Activated T-helper 17 cell treated with anti-CD3 and anti-CD28 coated beads, Interleukin-2, amount 50 U/mL, for 72 hours (primary cell): ENCODE data around the gene KLF9. TPM values are rescaled to one million over a fixed set of nuclear protein-coding genes. Genes with fewer than 3 reads are reported as not detected.
A peak's percentile ranks its signal among the peaks of the same experiment; 100 is the strongest.
"Not testable (repeated sequence)": the region's sequence is repeated elsewhere in the genome, so short reads cannot be mapped to it uniquely, and the experiment has no call there.

Experiments used
- ATAC-seq: fragments of 150-1000 bp; cut with Tn5 transposase; replicated peaks from 2 replicates; pipeline ENCODE4 v1.10.0; 2021; ENCODE audit warnings: mild to moderate bottlenecking, moderate library complexity
- H3K27ac Mint-ChIP-seq: one replicate; pipeline ENCODE4 v1.8.0; 2022; ENCODE audit warnings: mixed read lengths
- H3K27me3 Mint-ChIP-seq: one replicate; pipeline ENCODE4 v1.8.0; 2022; ENCODE audit warnings: mixed read lengths
- H3K36me3 Mint-ChIP-seq: one replicate; pipeline ENCODE4 v1.8.0; 2022; ENCODE audit warnings: low read depth, mild to moderate bottlenecking, mixed read lengths
- H3K4me1 Mint-ChIP-seq: one replicate; pipeline ENCODE4 v1.8.0; 2022; ENCODE audit warnings: mixed read lengths
- H3K4me3 Mint-ChIP-seq: one replicate; pipeline ENCODE4 v1.8.0; 2022; ENCODE audit warnings: mild to moderate bottlenecking, mixed read lengths
- H3K9me3 Mint-ChIP-seq: one replicate; pipeline ENCODE4 v1.8.0; 2022; ENCODE audit warnings: mixed read lengths
- total RNA-seq, 2 donors: library from RNA; stranded (reverse); gene quantifications; one replicate each; pipeline ENCODE4 v1.2.3, GENCODE V29; 2022

Gene KLF9
- total RNA-seq, 2 donors from 2014 or later: 9.1 to 19.0 TPM

- H3K27me3 Mint-ChIP-seq: no peaks in the 10 kb centered on the region
- no peaks in the 10 kb centered on the region for H3K9me3 Mint-ChIP-seq
- peaks cover 62% of the 10 kb centered on the region for H3K4me1 Mint-ChIP-seq
- peak overlapping the region; percentile 33 for H3K27ac Mint-ChIP-seq
- ATAC-seq: no peak
- H3K36me3 Mint-ChIP-seq: peaks cover 24% of the 10 kb centered on the region
- no peak overlapping the region for H3K4me3 Mint-ChIP-seq
Observed at GRCh38 chr9:70403618-70404025, 10.8 kb downstream of the KLF9 start.

GRCh38 chr9:70403166-70403565 is 11.3 kb downstream of the KLF9 start:
- H3K4me3 Mint-ChIP-seq: no peak overlapping the region
- H3K27me3 Mint-ChIP-seq: no peaks in the 10 kb centered on the region
- H3K4me1 Mint-ChIP-seq: peaks cover 65% of the 10 kb centered on the region
- peak overlapping the region; percentile 33 for H3K27ac Mint-ChIP-seq
- H3K9me3 Mint-ChIP-seq: no peaks in the 10 kb centered on the region
- no peak for ATAC-seq
- H3K36me3 Mint-ChIP-seq: peaks cover 24% of the 10 kb centered on the region

GRCh38 chr9:70402213-70402612 is 12.2 kb downstream of the KLF9 start:
- Mint-ChIP-seq H3K4me3 (no peak overlapping the region), H3K9me3 (no peaks in the 10 kb centered on the region), H3K27ac (peak overlapping the region; percentile 33), H3K4me1 (peaks cover 66% of the 10 kb centered on the region), H3K27me3 (no peaks in the 10 kb centered on the region), H3K36me3 (peaks cover 15% of the 10 kb centered on the region)
- ATAC-seq: no peak

GRCh38 chr9:70401241-70401640 is 13.2 kb downstream of the KLF9 start:
- ATAC-seq, H3K27ac Mint-ChIP-seq, H3K9me3 Mint-ChIP-seq, H3K36me3 Mint-ChIP-seq, H3K27me3 Mint-ChIP-seq, H3K4me3 Mint-ChIP-seq: not testable (repeated sequence)
- peaks cover 59% of the 10 kb centered on the region for H3K4me1 Mint-ChIP-seq

GRCh38 chr9:70400107-70400892 is 14.2 kb downstream of the KLF9 start:
- Mint-ChIP-seq H3K4me3 (peak overlapping the region; percentile 63), H3K4me1 (peaks cover 50% of the 10 kb centered on the region), H3K27ac (peak overlapping the region; percentile 69), H3K27me3 (no peaks in the 10 kb centered on the region), H3K36me3 (no peaks in the 10 kb centered on the region), H3K9me3 (no peaks in the 10 kb centered on the region)
- ATAC-seq: peak; percentile 33

- H3K9me3 Mint-ChIP-seq: no peaks in the 10 kb centered on the region
Observed at GRCh38 chr9:70399141-70399540, 15.3 kb downstream of the KLF9 start.

GRCh38 chr9:70398145-70398556 is 16.3 kb downstream of the KLF9 start:
- Mint-ChIP-seq H3K4me1 (peaks cover 50% of the 10 kb centered on the region), H3K36me3 (no peaks in the 10 kb centered on the region)

More at GRCh38 chr9:70399141-70399540, 15.3 kb downstream of the KLF9 start:
- ATAC-seq: no peak
- Mint-ChIP-seq H3K27ac (peak overlapping the region; percentile 69), H3K27me3 (no peaks in the 10 kb centered on the region), H3K36me3 (no peaks in the 10 kb centered on the region), H3K4me3 (peak overlapping the region; percentile 63), H3K4me1 (peaks cover 47% of the 10 kb centered on the region)

GRCh38 chr9:70395652-70396051 is 18.8 kb downstream of the KLF9 start:
- Mint-ChIP-seq H3K4me1 (peaks cover 57% of the 10 kb centered on the region), H3K27me3 (no peaks in the 10 kb centered on the region), H3K9me3 (no peaks in the 10 kb centered on the region), H3K36me3 (peaks cover 2% of the 10 kb centered on the region), H3K4me3 (no peak overlapping the region), H3K27ac (no peak overlapping the region)
- ATAC-seq: no peak

More at GRCh38 chr9:70398145-70398556, 16.3 kb downstream of the KLF9 start:
- Mint-ChIP-seq H3K27ac (peak overlapping the region; percentile 69), H3K4me3 (peak overlapping the region; percentile 63), H3K27me3 (no peaks in the 10 kb centered on the region), H3K9me3 (no peaks in the 10 kb centered on the region)
- peak; percentile 86 for ATAC-seq

- peaks cover 53% of the 10 kb centered on the region for H3K4me1 Mint-ChIP-seq
- no peak for ATAC-seq
- no peaks in the 10 kb centered on the region for H3K27me3 Mint-ChIP-seq
- H3K36me3 Mint-ChIP-seq: peaks cover 23% of the 10 kb centered on the region
- H3K9me3 Mint-ChIP-seq: no peaks in the 10 kb centered on the region
- H3K4me3 Mint-ChIP-seq: peak overlapping the region; percentile 12
- no peak overlapping the region for H3K27ac Mint-ChIP-seq
Observed at GRCh38 chr9:70392850-70393249, 21.6 kb downstream of the KLF9 start.

- ATAC-seq: peak; percentile 34
- no peak overlapping the region for H3K27ac Mint-ChIP-seq
- H3K4me1 Mint-ChIP-seq: peaks cover 52% of the 10 kb centered on the region
- peaks cover 30% of the 10 kb centered on the region for H3K36me3 Mint-ChIP-seq
- no peaks in the 10 kb centered on the region for H3K9me3 Mint-ChIP-seq
- no peaks in the 10 kb centered on the region for H3K27me3 Mint-ChIP-seq
- H3K4me3 Mint-ChIP-seq: no peak overlapping the region
Observed at GRCh38 chr9:70392189-70392588, 22.3 kb downstream of the KLF9 start.

- H3K4me1 Mint-ChIP-seq: peaks cover 51% of the 10 kb centered on the region
- no peaks in the 10 kb centered on the region for H3K27me3 Mint-ChIP-seq
- peak overlapping the region; percentile 64 for H3K27ac Mint-ChIP-seq
- peak; percentile 73 for ATAC-seq
- peak overlapping the region; percentile 58 for H3K4me3 Mint-ChIP-seq
- H3K9me3 Mint-ChIP-seq: no peaks in the 10 kb centered on the region
- peaks cover 43% of the 10 kb centered on the region for H3K36me3 Mint-ChIP-seq
Observed at GRCh38 chr9:70390933-70391341, 23.5 kb downstream of the KLF9 start.

- Mint-ChIP-seq H3K9me3 (no peaks in the 10 kb centered on the region), H3K27me3 (no peaks in the 10 kb centered on the region), H3K4me3 (peak overlapping the region; percentile 58), H3K36me3 (peaks cover 52% of the 10 kb centered on the region), H3K4me1 (peaks cover 51% of the 10 kb centered on the region), H3K27ac (peak overlapping the region; percentile 64)
- peak; percentile 61 for ATAC-seq
Observed at GRCh38 chr9:70389621-70390266, 24.7 kb downstream of the KLF9 start.

- Mint-ChIP-seq H3K27ac (peak overlapping the region; percentile 64), H3K27me3 (no peaks in the 10 kb centered on the region)
Observed at GRCh38 chr9:70389188-70389587, 25.3 kb downstream of the KLF9 start.

GRCh38 chr9:70387663-70388062 is 26.8 kb downstream of the KLF9 start:
- peaks cover 45% of the 10 kb centered on the region for H3K4me1 Mint-ChIP-seq
- H3K4me3 Mint-ChIP-seq: no peak overlapping the region
- no peak overlapping the region for H3K27ac Mint-ChIP-seq
- ATAC-seq: no peak
- H3K9me3 Mint-ChIP-seq: no peaks in the 10 kb centered on the region
- H3K36me3 Mint-ChIP-seq: peaks cover 71% of the 10 kb centered on the region
- H3K27me3 Mint-ChIP-seq: no peaks in the 10 kb centered on the region

More at GRCh38 chr9:70389188-70389587, 25.3 kb downstream of the KLF9 start:
- peaks cover 49% of the 10 kb centered on the region for H3K4me1 Mint-ChIP-seq
- ATAC-seq: no peak
- peak overlapping the region; percentile 58 for H3K4me3 Mint-ChIP-seq
- peaks cover 57% of the 10 kb centered on the region for H3K36me3 Mint-ChIP-seq
- H3K9me3 Mint-ChIP-seq: no peaks in the 10 kb centered on the region

GRCh38 chr9:70385426-70385825 is 29.0 kb downstream of the KLF9 start:
- Mint-ChIP-seq H3K27me3 (no peaks in the 10 kb centered on the region), H3K27ac (no peak overlapping the region), H3K9me3 (no peaks in the 10 kb centered on the region), H3K4me1 (peaks cover 33% of the 10 kb centered on the region), H3K4me3 (no peak overlapping the region), H3K36me3 (peaks cover 67% of the 10 kb centered on the region)
- ATAC-seq: no peak
